Caki2 (cell line): Measurements from ENCODE around the gene BEX5. TPM values are rescaled to one million over a fixed set of nuclear protein-coding genes. Genes with fewer than 3 reads are reported as not detected.
"Not testable (repeated sequence)": the region's sequence is repeated elsewhere in the genome, so short reads cannot be mapped to it uniquely, and the experiment has no call there.

Source experiments
- DNase-seq: peaks from one replicate; pipeline ENCODE4 v3.0.0-alpha.2; 2015; ENCODE audit warnings: low read depth
- in situ Hi-C: cut with HindIII; loops from 2 replicates; pipeline ENCODE4 v1.10.0; 2016; ENCODE audit warnings: low sequenced_read_pairs, low pct_unique_long_range_greater_than_20kb, mixed read lengths
- total RNA-seq: library from RNA; depleted of rRNA; stranded (reverse); fragments of >200 nt; shearing (Covaris generic); gene quantifications from 2 replicates; pipeline ENCODE4 v1.2.3, GENCODE V29; 2014; ENCODE audit warnings: low replicate concordance; rRNA removed

BEX5 gene
- 0.64 and 0.78 TPM in 2 replicates for total RNA-seq

DNA sequence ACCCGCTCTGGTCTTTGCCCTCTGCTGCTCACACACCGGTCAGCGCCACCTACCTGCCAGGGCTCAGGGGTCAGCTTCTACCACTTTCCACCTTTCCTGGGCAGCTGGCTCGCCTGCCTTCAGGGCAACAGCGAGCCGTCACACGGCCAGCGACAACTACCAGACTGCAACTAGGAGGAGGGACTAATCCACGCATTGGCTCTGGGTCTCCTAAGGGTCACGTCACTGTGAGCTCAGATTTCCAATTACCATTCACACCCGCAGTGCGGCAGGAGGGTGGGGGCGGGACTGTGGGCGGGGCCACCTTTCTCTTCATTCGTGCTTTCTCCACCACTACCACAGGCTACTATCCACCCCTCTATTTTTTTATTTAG is at the start of gene BEX5:
Gene BEX5, minus strand, starts transcription at position 172 of the 374 bp plus-strand sequence. CDS start 1,712 bp downstream, outside the sequence.
- in situ Hi-C loops, result no loop called here
- DNase-seq, result peak; percentile 52

DNA sequence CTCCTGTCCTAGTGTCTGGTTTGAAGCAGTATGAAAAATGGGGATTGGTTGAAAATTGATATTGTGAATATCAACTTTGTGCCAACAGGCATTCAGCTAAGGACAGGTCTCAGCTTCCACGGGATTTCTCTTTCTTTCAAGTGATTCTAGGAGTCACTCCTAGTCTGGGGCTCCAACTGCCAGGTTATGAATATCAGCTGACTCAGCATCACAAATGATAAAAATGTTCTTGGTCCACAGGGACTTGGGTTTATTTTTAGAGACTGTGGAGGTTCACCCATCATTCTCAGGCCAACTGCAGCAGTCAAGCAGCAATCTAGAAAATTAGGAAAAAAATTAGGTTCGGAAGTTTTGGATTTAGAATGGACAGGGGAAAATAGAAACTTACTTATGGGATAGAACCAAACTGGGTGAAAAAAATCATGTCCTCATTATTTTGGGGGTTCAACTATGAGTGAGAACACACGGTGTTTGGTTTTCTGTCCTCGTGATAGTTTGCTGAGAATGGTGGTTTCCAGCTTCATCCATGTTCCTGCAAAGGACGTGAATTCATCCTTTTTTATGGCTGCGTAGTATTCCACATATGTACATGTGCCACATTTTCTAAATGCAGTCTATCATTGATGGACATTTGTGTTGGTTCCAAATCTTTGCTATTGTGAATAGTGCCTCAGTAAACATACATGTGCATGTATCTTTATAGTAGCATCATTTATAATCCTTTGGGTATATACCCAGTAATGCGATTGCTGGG is 30.4 kb upstream of the BEX5 start:
- DNase-seq, result no peak
- in situ Hi-C loops, result no loop called here

DNA sequence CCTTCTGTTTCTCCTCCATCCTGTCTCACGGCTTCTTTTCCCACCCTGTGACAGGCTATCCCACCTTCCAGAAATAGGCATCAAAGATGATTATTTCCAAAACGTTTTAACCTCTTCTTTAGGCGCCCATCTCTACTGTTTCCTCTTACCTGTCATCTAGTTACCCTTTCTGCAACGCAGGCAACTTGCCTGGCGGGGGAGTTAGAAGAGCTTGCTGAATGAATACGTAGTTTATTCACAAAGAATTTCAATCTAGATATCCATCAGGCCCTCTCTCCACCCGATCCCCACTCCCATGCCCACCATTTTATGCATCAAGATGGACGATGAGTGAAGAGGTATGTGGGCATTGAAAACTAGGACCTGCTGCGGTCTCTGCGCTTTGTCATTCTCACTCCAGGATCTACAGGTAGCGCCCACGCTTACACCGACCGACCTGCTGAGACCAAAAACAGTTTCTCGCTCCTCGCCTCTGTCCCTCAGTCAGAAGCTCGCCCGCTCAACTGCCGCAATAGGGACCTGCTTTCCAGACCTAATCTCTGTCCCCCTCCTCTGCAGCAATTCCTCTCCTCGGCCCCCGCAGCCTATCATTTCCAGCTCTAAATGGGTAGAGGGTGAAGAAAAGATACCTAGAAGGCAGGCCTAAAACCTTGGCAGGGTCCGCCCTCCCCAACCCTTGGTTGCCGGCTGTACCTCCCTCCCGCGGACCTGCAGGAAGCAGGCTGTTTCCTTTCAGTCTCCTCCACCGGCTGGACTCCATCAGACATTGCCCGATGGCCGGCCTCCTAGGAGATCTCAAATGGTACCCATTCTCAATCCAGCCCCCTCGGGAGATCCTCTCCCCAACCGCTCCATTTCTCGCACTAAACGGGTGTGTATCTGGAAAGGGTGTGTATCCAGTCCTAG is 624 bp downstream of the BEX5 start:
- no peak for DNase-seq
- in situ Hi-C loops, result no loop called here

DNA sequence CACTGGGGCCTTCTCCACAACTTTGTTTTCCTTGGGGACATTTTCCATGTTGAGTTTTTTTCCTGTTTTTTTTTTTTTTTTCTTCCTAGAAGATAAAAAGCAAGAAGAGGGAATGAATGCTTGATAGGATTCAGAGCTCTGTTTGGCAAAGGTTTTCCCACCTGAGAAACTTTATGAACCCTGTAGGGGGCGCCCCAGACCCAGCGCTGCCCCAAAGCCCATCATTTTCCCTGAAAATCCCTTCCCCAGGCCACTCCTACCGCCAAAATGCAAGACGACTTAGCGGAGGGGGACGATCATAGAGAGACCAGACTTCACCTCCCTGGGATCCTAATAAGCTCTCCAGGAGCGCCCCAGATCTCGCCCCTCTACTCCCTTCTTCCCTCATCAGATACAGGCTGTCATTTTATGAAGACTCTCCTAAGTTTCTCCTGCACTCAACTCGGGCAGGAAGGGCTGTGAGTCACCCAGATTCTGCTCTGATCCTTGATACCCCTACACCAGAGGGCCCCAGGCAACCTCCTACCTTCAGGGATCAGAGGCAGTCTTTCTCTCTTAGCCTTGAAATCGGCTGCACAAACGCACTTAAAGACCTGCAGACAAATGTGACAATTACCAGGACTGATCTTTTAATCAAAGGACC is 1.4 kb downstream of the BEX5 start:
- no peak for DNase-seq
- in situ Hi-C loops, result no loop called here

DNA sequence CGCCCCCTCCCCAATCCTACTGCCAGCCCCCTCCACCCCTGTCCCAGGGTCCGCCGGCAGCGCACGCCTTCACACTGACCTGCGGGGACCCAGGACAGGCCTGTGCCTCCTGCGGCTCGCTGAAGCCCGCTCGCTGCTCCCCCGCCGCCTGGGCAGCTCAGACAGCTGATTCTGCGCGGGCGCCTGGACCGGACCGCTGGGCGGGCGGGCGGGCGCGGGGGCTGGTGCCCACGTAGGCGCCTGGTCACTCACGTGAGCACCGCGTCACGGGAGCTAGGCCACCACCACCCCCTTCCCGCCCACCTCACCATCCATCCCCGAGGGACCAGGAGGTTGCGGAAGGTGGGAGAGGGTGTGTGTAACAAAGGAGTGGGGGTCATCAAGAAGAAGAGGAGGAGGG is 13.5 kb downstream of the BEX5 start, which contains the start of gene TCEAL6:
Gene TCEAL6, minus strand, starts transcription at position 208 of the 400 bp plus-strand sequence.
- in situ Hi-C loops, result not testable (repeated sequence)

DNA sequence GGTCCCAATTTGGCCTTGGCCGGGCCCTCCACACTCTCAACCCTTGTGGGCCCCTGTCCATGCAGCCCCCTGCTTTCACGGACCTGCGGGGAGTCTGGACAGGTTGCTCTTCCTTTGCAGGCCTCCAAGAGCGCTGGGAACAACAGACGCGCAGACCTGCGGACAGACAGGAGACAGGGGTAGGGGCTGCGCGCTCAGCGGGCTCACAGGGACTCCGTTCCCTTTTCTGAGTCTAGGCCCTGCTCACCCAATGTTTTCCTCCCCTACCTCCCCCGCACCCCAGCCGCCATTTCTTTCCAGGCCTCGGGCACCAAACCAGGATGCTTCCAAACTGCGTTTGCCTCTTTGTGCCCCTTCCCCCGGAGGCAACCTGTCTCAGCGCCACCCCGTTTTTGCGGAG is 14.1 kb downstream of the BEX5 start:
- in situ Hi-C loops, DNase-seq: not testable (repeated sequence)

More for the DNA sequence above, 13.5 kb downstream of the BEX5 start, which contains the start of gene TCEAL6:
- not testable (repeated sequence) for DNase-seq

DNA sequence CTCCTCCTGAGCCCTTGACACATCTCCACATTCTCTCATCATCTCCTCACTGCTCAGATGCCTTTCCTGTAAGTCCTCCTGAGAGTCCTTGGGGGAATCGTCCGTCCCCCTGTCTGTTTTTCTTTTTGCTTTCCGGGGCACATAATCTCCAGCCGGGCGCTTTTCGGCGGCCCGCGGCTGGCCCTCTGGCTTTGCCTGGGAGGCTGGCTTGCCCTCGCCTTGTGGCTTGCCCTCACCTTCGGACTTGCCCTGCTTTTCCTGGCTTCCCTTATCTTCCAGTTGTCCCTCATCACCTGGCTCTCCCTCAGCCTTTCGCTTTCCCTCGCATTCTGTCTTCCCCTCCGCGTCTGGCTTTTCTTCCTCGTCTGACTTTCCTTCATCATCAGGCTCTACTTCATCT is 14.9 kb downstream of the BEX5 start:
- DNase-seq, in situ Hi-C loops: not testable (repeated sequence)

DNA sequence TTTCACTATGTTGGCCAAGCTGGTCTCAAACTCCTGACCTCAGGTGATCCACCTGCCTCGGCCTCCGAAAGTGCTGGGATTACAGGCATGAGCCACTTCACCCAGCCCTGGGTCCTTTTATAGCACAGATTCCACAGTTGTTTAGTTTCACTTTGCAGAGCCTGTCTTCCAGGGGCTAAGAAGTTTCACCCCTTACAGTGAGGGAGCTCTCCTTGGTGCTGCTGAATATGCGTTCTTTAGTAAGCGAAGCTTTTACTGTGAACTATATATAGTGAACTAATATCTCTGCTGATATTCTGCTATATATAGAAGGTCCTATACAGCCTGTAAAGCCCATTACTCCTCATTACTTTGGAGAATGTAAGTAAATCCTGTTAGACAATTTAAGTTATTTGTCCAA is 17.7 kb downstream of the BEX5 start:
- no peak for DNase-seq

DNA sequence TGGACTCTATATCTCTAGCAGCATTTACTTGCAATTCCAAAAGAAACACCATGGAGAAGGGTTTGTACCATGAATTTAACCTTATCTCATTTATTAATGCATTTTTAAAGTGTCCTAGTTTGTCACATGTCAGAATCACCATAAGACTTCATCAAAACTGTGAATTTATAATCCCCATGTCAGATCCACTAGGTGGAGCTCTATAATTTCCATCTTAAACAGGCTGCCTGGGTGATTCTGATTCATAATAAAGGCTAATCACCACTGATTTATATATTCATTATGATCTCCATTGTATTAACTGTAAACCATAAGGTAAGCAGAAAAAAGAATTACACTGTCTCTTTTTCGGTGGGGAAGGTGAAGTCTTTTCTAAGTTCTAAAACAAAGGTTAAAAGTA is 26.3 kb downstream of the BEX5 start:
- peak; percentile 0 for DNase-seq
- in situ Hi-C loops, result no loop called here

More for the DNA sequence above, 17.7 kb downstream of the BEX5 start:
- in situ Hi-C loops, result no loop called here

DNA sequence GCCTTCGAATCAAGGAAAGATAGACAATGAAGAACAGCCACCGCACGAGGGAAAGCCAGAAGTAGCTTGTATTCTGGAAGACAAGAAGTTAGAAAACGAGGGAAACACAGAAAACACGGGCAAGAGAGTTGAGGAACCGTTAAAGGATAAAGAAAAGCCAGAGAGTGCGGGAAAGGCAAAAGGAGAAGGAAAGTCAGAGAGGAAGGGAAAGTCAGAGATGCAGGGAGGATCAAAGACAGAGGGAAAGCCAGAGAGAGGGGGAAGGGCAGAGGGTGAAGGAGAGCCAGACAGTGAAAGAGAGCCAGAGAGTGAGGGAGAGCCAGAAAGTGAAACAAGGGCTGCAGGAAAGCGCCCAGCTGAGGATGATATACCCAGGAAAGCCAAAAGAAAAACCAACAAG is 28.9 kb downstream of the BEX5 start:
- no peak for DNase-seq
- in situ Hi-C loops, result no loop called here

DNA sequence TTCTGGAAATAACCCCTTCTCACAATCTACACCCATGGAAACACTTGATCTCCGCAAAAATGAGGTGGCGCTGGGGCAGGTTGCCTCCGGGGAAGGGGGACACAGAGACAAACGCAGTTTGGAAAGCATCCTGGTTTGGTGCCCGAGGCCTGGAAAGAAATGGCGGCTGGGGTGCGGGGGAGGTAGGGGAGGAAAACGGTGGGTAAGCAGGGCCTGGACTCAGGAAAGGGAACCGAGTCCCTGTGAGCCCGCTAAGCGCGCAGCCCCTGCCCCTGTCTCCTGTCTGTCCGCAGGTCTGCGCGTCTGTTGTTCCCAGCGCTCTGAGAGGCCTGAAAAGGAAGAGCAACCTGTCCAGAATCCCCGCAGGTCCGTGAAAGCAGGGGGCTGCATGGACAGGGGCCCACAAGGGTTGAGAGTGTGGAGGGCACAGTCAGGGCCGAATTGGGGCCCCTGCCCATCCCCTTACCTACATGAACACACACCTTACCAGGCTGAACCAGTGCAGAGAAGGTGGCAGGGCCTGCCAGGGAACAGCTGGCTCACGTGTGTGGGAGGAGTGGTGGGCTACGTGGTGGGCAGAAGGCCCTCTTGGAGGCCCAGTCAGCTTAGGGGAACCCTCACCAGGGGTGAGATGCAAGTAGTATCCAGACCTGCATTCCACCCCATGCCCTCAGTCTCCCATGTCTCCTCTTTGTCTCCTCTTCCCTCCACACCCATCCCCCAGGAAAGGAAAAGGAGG is 29.5 kb downstream of the BEX5 start:
- in situ Hi-C loops, DNase-seq: not testable (repeated sequence)

DNA sequence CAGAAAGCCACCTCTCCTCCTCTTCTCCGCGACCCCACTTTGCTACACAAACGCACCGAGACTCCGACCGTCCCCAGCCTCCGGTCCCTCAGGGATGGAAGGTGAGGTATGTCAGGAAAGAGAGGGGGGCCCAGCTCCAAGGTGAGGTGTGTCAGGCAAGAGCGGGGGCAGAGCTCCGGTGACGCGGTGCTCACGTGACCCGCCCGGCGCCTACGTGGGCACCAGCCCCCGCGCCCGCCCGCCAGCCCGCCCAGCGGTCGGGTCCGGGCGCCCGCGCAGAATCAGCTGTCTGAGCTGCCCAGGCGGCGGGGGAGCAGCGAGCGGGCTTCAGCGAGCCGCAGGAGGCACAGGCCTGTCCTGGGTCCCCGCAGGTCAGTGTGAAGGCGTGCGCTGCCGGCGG is 30.3 kb downstream of the BEX5 start, which contains the start of gene TCEAL2:
Gene TCEAL2, plus strand, starts transcription at position 244 of the 400 bp plus-strand sequence. CDS start 1,152 bp downstream, outside the sequence.
- in situ Hi-C loops, DNase-seq: not testable (repeated sequence)

DNA sequence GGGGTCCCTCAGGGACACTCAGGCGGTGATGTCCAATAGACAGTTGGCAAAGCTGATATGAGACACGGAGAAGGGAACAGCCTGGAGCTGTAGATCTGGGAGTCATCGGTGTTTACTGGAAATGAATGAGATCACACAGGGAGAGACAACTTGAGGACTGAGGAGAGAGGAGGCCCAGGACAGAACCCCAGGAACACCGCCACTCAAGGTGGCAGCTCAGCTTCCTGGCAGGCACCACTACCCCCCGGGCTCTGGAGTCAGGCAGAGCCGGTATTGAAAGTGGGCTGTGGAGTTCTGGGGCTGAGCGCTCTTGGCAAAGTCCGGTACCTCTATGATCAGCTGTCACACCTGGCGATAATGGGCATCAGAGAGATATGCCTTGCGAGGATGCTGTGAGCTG is 30.8 kb downstream of the BEX5 start:
- DNase-seq, in situ Hi-C loops: not testable (repeated sequence)

DNA sequence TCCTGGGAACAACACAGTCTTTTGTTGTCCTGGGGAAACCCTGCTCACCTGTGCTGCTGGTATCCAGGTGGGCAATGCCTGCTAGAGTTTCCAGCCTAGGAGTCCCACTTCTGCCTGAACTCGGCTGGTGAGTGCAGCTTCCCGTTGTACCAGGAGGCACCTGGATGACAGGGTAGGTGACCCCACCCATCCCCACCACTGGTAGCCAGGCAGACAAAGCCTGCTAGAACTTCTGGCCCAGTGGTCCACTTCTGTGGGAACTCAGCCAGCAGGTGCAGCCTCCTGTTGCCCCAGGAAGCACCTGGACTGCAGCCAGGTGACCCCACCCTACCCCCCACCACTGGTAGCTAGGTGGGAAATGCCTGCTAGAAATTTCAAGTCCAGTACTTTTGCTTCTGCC is 40.0 kb downstream of the BEX5 start:
- in situ Hi-C loops, result no loop called here
- DNase-seq, result no peak

DNA sequence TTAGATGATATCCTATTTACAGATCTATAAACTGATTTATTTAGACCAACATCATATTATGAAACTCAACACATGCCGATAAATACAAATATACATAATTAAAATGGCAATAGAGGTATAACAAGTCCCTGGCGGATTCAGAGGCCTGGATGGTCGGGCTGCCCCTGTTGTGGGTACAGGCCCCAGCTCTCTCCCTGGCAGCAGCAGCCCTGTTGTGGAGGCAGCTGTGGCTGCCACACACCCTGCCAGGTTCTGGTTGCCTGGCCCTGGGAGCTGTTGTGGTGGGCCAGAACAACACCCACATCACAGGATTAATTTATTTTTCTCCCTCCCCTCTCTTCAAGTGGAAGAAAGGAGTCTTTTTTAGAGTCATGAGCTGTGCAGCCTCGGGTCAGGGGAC is 42.4 kb downstream of the BEX5 start:
- in situ Hi-C loops, result no loop called here
- DNase-seq, result no peak
